Spleen (tissue), 7 donors: ENCODE data around the gene PTPRN2.

Source experiments
- POLR2AphosphoS5 ChIP-seq, 3 donors: sonication (generic); formaldehyde crosslinking; IDR thresholded peaks; one replicate each; pipeline ENCODE4 v1.5.1; 2017; ENCODE audit warnings: antibody characterized with exemption in 3 of 3
- TF ChIP-seq, protein P1 (sequence below), 11 experiments: fragments of 200-600 bp in 7 of 11; fragments of 450-650 bp in 4 of 11; sonication (generic) in 4 of 11; IDR thresholded peaks in 8 of 11; conservative IDR thresholded peaks in 3 of 11; 1 replicate in 7 of 11; 2 replicates in 4 of 11; pipeline versions ENCODE4 v1.4.0 to v1.8.0; 2016 to 2021; ENCODE audit warnings: antibody characterized with exemption in 11 of 11, inconsistent platforms in 4 of 11, mild to moderate bottlenecking in 1 of 11
- donor health status: DM: no; HTN: no; CAD: no; lungs with moderate emphysema.
- donor health status: DM: no; HTN: no; CAD: no.
- donor health status: DM: no; HTN: no; CAD: no.

- TF ChIP-seq, protein P1, sequence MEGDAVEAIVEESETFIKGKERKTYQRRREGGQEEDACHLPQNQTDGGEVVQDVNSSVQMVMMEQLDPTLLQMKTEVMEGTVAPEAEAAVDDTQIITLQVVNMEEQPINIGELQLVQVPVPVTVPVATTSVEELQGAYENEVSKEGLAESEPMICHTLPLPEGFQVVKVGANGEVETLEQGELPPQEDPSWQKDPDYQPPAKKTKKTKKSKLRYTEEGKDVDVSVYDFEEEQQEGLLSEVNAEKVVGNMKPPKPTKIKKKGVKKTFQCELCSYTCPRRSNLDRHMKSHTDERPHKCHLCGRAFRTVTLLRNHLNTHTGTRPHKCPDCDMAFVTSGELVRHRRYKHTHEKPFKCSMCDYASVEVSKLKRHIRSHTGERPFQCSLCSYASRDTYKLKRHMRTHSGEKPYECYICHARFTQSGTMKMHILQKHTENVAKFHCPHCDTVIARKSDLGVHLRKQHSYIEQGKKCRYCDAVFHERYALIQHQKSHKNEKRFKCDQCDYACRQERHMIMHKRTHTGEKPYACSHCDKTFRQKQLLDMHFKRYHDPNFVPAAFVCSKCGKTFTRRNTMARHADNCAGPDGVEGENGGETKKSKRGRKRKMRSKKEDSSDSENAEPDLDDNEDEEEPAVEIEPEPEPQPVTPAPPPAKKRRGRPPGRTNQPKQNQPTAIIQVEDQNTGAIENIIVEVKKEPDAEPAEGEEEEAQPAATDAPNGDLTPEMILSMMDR (IDR thresholded peaks at IDR 0.05 in 8 of 11, conservative IDR thresholded peaks at IDR 0.05 in 3 of 11) = no peak
- TF ChIP-seq POLR2AphosphoS5 (IDR thresholded peaks at IDR 0.05) = peak in 1 of 3 donors; percentile 34
These were observed 37.8 kb downstream of the PTPRN2 start for GRCh38 chr7:158549616-158550393.
